Measurements from ENCODE around the gene PTCD1. TPM values are rescaled to one million over a fixed set of nuclear protein-coding genes. Genes with fewer than 3 reads are reported as not detected.

The PTCD1 gene
- total RNA-seq, 1 donor from 2014 or later = 5.8 TPM

- H3K27ac ChIP-seq (ENCODE audit: low read depth, low read length) = no peak overlapping the region
- FAIRE-seq (no peak), DNase-seq (ENCODE audit: low read depth) (no peak)
- H3K36me3 ChIP-seq (ENCODE audit: insufficient read depth, low read length) = peaks cover 23% of the 10 kb centered on the region
- Mint-ChIP-seq H3K36me3 (ENCODE audit: low read depth, unreplicated experiment) (peaks cover 33% of the 10 kb centered on the region), H3K27me3 (ENCODE audit: low read depth, unreplicated experiment) (no peaks in the 10 kb centered on the region), H3K27ac (ENCODE audit: unreplicated experiment) (peak overlapping the region; percentile 41), H3K9me3 (ENCODE audit: unreplicated experiment) (no peaks in the 10 kb centered on the region), H3K4me1 (ENCODE audit: low read depth, unreplicated experiment) (peaks cover 2% of the 10 kb centered on the region), H3K4me3 (ENCODE audit: unreplicated experiment) (no peak overlapping the region)
- no peak overlapping the region for H2AFZ ChIP-seq (ENCODE audit: low read depth, low read length)
- H3K4me3 ChIP-seq (ENCODE audit: insufficient read depth, low read depth, low read length) = no peak overlapping the region
- no peaks in the 10 kb centered on the region for H3K4me1 ChIP-seq (ENCODE audit: insufficient read depth, low read length)
- H3K79me2 ChIP-seq (ENCODE audit: insufficient read depth, low read length) = peaks cover 54% of the 10 kb centered on the region
- no peak overlapping the region for H3K9ac ChIP-seq (ENCODE audit: low read length)
- H4K20me1 ChIP-seq (ENCODE audit: insufficient read depth, low read length) = peaks cover 57% of the 10 kb centered on the region
- TF ChIP-seq EZH2 (IDR thresholded peaks at IDR 0.05; ENCODE audit: insufficient read depth, low read length) = no peak
- no peak for TF ChIP-seq CTCF (IDR thresholded peaks at IDR 0.05; ENCODE audit: insufficient read depth, low read depth, low read length)
- no peak overlapping the region for H3K4me2 ChIP-seq (ENCODE audit: low read length)
- no peaks in the 10 kb centered on the region for H3K27me3 ChIP-seq (ENCODE audit: insufficient read depth, low read length)
- H3K9me3 ChIP-seq (ENCODE audit: insufficient read depth, low read depth, low read length) = no peaks in the 10 kb centered on the region
These were observed 14.5 kb upstream of the PTCD1 start for GRCh38 chr7:99453105-99453504.

GRCh38 chr7:99452541-99452940 lies 13.9 kb upstream of the PTCD1 start:
- H3K27ac Mint-ChIP-seq (ENCODE audit: unreplicated experiment) = no peak overlapping the region
- FAIRE-seq = no peak
- H3K27me3 Mint-ChIP-seq (ENCODE audit: low read depth, unreplicated experiment) = no peaks in the 10 kb centered on the region
- Histone ChIP-seq H3K4me3 (ENCODE audit: insufficient read depth, low read depth, low read length) (no peak overlapping the region), H3K9ac (ENCODE audit: low read length) (no peak overlapping the region), H4K20me1 (ENCODE audit: insufficient read depth, low read length) (peaks cover 52% of the 10 kb centered on the region), H3K36me3 (ENCODE audit: insufficient read depth, low read length) (peaks cover 23% of the 10 kb centered on the region), H3K79me2 (ENCODE audit: insufficient read depth, low read length) (peaks cover 49% of the 10 kb centered on the region), H2AFZ (ENCODE audit: low read depth, low read length) (no peak overlapping the region), H3K9me3 (ENCODE audit: insufficient read depth, low read depth, low read length) (no peaks in the 10 kb centered on the region), H3K4me2 (ENCODE audit: low read length) (no peak overlapping the region), H3K4me1 (ENCODE audit: insufficient read depth, low read length) (no peaks in the 10 kb centered on the region), H3K27ac (ENCODE audit: low read depth, low read length) (no peak overlapping the region), H3K27me3 (ENCODE audit: insufficient read depth, low read length) (no peaks in the 10 kb centered on the region)
- no peak for DNase-seq (ENCODE audit: low read depth)
- H3K36me3 Mint-ChIP-seq (ENCODE audit: low read depth, unreplicated experiment) = peaks cover 33% of the 10 kb centered on the region
- no peaks in the 10 kb centered on the region for H3K9me3 Mint-ChIP-seq (ENCODE audit: unreplicated experiment)
- no peaks in the 10 kb centered on the region for H3K4me1 Mint-ChIP-seq (ENCODE audit: low read depth, unreplicated experiment)
- H3K4me3 Mint-ChIP-seq (ENCODE audit: unreplicated experiment) = no peak overlapping the region
- TF ChIP-seq CTCF (IDR thresholded peaks at IDR 0.05; ENCODE audit: insufficient read depth, low read depth, low read length) (no peak), EZH2 (IDR thresholded peaks at IDR 0.05; ENCODE audit: insufficient read depth, low read length) (no peak)

GRCh38 chr7:99451936-99452335 lies 13.3 kb upstream of the PTCD1 start:
- DNase-seq (ENCODE audit: low read depth) (no peak), FAIRE-seq (no peak)
- Histone ChIP-seq H3K4me2 (ENCODE audit: low read length) (no peak overlapping the region), H3K9ac (ENCODE audit: low read length) (no peak overlapping the region), H3K27me3 (ENCODE audit: insufficient read depth, low read length) (no peaks in the 10 kb centered on the region), H3K9me3 (ENCODE audit: insufficient read depth, low read depth, low read length) (no peaks in the 10 kb centered on the region), H3K4me3 (ENCODE audit: insufficient read depth, low read depth, low read length) (no peak overlapping the region), H4K20me1 (ENCODE audit: insufficient read depth, low read length) (peaks cover 46% of the 10 kb centered on the region), H3K4me1 (ENCODE audit: insufficient read depth, low read length) (no peaks in the 10 kb centered on the region), H3K36me3 (ENCODE audit: insufficient read depth, low read length) (peaks cover 23% of the 10 kb centered on the region), H2AFZ (ENCODE audit: low read depth, low read length) (no peak overlapping the region), H3K79me2 (ENCODE audit: insufficient read depth, low read length) (peaks cover 43% of the 10 kb centered on the region), H3K27ac (ENCODE audit: low read depth, low read length) (no peak overlapping the region)
- no peak overlapping the region for H3K4me3 Mint-ChIP-seq (ENCODE audit: unreplicated experiment)
- no peaks in the 10 kb centered on the region for H3K27me3 Mint-ChIP-seq (ENCODE audit: low read depth, unreplicated experiment)
- H3K27ac Mint-ChIP-seq (ENCODE audit: unreplicated experiment) = no peak overlapping the region
- no peaks in the 10 kb centered on the region for H3K4me1 Mint-ChIP-seq (ENCODE audit: low read depth, unreplicated experiment)
- peaks cover 29% of the 10 kb centered on the region for H3K36me3 Mint-ChIP-seq (ENCODE audit: low read depth, unreplicated experiment)
- no peak for TF ChIP-seq EZH2 (IDR thresholded peaks at IDR 0.05; ENCODE audit: insufficient read depth, low read length)
- H3K9me3 Mint-ChIP-seq (ENCODE audit: unreplicated experiment) = no peaks in the 10 kb centered on the region
